Measurements from ENCODE around the gene LTBP3. TPM values are rescaled to one million over a fixed set of nuclear protein-coding genes. Genes with fewer than 3 reads are reported as not detected.
"Not testable (repeated sequence)": the region's sequence is repeated elsewhere in the genome, so short reads cannot be mapped to it uniquely, and the experiment has no call there.

LTBP3 gene
- total RNA-seq, 1 donor from 2014 or later = 257 TPM

DNA sequence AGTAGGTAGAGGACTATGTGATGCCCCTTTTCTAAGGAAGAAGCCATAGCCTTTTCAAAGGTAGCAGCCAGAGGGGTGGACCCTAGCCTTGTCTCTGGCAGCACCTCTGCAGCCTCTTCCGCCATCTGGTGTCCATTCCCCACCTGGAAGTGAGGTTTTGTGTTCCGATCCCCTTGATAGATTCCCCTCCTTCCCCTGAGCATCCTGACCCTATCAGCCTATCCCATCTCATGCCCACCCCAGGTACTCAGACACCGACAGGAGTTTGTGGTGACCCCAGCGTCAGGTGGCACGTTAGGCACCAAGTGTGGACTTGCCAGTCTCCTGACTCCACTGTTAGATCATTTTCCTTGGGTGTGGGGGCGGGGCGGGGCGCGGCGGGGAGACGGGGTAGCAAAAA, 13.8 kb upstream of the LTBP3 start:
- no peak for DNase-seq (ENCODE audit: low spot score)

GRCh38 chr11:65571420-65571819, 13.3 kb upstream of the LTBP3 start:
- no peak for DNase-seq (ENCODE audit: low spot score)

DNA sequence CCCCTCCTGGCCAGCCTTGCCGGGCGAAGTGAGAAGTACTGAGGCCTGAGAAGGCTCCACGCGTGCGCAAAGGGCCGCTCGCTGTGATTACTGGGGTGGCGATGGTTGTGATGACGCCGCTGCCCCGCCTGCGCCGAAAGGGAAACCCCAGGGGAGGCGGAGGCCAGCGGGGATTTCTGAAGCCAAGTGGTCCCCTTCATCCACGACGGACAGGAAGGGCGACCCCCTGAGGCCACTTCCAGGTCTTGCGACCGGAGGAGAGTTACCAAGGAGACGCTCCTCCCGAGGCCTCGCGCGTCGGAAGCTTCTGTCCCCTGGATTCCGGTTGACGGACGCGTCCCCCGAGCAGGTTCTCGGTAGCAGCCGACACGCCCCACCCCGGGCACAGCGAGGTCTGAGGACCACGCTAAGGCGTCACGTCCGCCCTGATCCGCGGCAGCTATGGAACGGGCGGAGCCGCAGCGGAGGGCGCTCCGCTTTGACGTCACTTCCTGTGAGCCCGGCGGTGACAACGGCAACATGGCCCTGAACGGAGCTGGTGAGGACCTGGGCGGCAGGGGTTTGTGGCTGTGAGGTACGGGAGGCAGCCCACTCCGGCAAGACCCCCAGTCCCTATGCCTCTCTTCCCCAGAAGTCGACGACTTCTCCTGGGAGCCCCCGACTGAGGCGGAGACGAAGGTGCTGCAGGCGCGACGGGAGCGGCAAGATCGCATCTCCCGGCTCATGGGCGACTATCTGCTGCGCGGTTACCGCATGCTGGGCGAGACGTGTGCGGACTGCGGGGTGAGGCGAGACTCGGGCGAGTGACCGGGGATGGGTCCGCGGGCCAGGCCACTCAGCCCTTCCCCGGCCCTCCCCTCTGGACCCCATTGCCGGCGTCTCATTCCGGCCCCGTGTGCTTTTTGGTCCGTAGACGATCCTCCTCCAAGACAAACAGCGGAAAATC, 12.1 kb upstream of the LTBP3 start, which contains the start of gene ZNRD2:
Gene ZNRD2, plus strand, starts transcription at position 505 of the 946 bp plus-strand sequence. Its CDS starts 15 bp downstream, at position 520.
- peak; percentile 97 for DNase-seq (ENCODE audit: low spot score)

GRCh38 chr11:65569164-65569972, 11.2 kb upstream of the LTBP3 start:
- no peak for DNase-seq (ENCODE audit: low spot score)

DNA sequence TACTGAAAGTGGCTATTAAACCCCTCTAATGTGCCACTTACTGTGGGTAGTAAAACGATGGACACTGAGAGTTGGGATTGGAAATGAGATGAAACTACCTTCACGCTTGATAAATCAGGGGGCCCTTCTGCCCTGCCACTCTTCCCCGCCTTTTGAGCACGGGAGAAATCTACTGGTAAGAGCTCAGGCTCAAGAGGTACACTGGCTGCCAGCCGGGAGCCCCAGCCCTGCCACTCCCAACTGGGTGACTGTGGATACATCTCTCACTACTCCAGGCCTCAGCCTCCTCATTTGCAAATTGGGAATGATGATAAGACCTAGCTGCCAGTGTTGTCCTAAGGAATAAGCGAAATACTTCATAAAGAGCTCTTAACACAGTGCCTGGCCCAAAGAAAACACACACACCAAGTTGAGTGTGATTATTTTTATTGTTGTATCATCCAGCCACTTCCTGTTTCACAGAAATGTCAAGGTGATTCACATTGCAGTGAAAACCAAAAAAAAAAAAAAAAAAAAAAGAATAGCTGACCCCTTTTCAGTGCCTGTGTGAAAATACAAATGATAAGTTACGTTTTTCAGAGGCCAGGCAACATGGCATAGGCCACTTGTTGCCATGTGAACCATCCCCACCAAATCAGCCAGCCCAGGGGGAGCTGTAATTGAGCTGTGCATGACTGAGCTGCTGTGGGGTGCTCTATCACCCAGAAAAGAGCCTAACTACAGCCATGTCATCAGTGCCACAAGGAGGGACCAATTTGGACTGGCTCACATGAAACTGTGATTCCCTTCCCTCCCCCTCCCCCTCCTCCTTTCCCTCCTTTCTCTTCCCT, 7.7 kb upstream of the LTBP3 start:
- no peak for DNase-seq (ENCODE audit: low spot score)

DNA sequence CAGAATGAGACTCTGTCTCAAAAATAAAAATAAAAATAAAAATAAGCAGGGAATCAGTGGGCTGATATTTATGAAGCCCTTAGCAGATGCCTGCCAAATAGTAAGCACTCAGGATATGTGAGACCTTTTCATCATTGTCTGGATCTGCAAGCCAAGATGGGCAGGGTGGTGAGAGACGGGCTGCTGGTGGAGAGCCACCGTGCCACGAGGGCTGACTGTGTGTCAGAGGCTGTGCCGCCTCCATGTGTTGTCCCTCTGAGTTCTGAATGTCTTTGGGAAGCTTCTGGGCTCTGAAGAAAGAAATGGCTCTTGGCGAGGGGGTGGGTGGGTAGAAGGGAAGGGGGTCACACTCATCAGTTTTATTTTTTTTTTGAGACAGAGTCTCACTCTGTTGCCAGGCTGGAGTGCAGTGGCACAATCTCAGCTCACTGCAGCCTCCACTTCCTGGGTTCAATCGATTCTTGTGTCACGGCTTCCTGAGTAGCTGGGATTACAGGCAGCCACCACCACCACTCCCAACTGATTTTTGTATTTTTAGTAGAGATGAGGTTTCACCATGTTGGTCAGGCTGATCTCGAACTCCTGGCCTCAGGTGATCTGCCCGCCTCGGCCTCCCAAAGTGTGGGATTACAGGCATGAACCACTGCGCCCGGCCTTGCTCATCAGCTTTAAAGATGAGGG, 6.9 kb upstream of the LTBP3 start:
- DNase-seq (ENCODE audit: low spot score) = not testable (repeated sequence)

DNA sequence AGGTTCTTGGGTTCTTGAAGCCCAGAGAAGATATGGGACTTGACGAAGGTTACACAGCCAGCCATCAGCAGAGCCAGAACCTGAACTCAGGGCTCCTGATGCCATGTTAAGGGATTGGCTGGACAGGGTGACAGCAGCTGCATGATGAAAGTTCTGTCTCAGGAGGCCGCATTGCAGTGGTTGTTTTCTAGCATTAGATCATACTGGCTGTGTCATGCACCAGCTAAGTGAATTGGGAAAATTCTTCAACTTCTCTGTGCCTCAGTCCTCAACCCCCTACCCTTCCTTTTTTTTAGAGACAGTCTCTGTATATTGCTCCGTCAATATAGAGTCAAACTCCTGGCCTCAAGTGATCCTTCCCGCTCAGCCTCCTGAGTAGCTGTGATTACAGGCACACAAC, 5.4 kb upstream of the LTBP3 start:
- DNase-seq (ENCODE audit: low spot score) = no peak

DNA sequence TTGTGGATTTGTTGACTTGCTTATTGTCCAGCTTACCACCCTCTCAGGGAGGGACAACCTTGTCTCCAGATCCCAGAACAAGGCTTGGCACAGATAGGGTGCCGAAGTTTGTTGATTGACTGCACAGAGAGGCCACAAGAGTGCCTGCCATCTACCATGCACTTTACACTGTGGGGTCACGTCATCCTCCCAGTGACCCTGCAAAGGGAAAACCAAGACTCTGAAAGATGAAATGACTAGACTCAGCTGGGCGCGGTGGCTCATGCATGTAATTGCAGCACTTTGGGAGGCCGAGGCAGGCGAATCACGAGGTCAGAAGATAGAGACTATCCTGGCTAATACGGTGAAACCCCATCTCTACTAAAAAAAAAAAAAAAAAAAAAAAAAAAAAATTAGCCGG, 4.6 kb upstream of the LTBP3 start:
- no peak for DNase-seq (ENCODE audit: low spot score)

GRCh38 chr11:65562020-65562419, 3.9 kb upstream of the LTBP3 start:
- DNase-seq (ENCODE audit: low spot score) = no peak

GRCh38 chr11:65560555-65561418, 2.6 kb upstream of the LTBP3 start:
- no peak for DNase-seq (ENCODE audit: low spot score)

- peak; percentile 43 for DNase-seq (ENCODE audit: low spot score)
These were observed 1.9 kb upstream of the LTBP3 start for GRCh38 chr11:65559951-65560537.

DNA sequence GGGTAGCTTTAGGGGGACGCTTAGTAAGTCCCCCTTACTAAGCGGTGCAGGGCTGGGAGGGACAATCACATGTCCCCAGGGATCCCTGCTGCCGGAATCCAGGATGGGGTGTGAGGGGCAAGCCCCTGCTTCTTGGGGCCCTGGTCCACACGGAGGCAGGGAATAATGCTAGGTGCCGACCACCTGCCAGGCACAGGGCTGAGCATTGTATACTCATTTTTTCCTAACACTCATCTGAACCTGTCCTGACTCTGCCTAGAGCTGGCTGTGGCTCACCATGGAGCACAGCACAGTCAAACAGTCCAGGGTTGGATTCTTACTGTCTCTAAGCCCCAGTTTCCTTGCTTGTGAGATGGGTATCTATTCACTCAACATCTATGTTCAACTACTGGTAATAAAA, 1.4 kb upstream of the LTBP3 start:
- DNase-seq (ENCODE audit: low spot score) = no peak

DNA sequence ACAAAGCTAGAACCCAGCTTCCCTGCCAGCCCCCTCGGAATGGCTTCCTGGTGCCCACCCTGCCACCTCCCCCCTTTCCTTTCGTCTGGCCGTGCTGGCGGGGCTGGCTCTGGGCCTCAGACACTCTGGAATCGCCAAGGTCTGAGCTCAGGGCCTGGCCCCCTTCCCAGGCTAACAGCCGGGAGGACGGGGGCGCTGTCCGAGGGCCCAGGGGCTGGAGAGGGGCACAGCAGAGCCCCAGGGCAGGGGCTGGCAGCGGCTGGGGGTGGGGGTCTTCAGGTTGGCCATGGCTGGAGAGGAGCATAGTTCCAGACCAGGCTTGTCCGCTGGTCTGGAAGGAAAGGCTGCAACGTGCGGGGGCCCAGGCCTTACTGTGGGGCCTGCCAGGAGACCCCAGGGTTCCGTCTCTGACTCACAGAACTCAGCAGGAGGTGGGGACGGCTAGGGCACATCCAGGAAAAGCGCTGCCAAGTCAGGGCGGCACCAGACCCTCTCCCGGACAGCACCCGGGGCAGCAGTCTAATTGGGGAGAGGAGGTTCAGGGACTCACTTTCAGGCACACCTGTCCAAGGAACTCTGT, 861 bp upstream of the LTBP3 start:
- peak; percentile 41 for DNase-seq (ENCODE audit: low spot score)

DNA sequence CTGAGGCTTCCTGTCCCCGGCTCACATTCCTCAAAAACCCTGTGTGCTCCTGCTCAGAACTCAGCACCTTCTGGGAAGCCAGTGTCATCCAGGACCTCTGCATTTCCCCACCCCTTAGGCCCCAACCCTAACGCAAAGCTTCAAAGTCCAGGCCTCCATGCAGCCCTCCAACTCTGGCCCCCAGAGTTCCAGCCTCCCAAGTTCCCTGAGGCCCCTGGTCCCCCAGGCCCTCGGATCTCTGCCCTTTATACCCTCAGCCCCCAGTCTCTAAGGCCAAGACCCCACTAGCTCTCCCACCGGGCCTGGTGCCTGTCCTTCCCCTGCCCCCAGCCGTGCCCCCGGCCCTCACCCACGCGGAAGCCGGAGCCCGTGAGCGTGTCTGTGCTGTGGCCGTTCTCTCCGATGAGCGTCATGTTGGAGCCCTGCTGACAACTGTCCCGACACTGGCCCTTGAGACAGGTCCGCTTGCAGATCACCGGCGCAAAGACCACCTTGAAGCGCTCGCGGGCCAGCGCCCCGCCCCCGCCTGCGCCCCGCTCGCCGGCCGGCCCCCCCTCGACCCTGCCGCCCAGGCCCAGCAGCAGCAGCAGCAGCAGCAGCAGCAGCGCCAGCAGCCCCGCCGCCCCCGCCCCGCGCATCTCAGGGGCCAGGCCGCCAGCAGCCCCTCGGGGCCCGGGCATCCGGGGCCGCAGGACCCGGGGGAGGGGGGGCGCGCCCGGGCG, 718 bp downstream of the LTBP3 start:
- DNase-seq (ENCODE audit: low spot score) = no peak

- DNase-seq (ENCODE audit: low spot score) = no peak
These were observed 1.5 kb downstream of the LTBP3 start for GRCh38 chr11:65556470-65557279.

GRCh38 chr11:65555693-65556231, 2.4 kb downstream of the LTBP3 start:
- DNase-seq (ENCODE audit: low spot score) = no peak

GRCh38 chr11:65554842-65555430, 3.2 kb downstream of the LTBP3 start:
- DNase-seq (ENCODE audit: low spot score) = no peak
